Measurements from ENCODE around the gene AGTRAP. TPM values are rescaled to one million over a fixed set of nuclear protein-coding genes. Genes with fewer than 3 reads are reported as not detected.

Gene AGTRAP
- total and polyA plus RNA-seq, 9 of the 15 experiments (the other 6 are each of a cell fraction or from before 2014, with no cell fraction given): 26.8 to 105 (median 57.5) TPM

DNA sequence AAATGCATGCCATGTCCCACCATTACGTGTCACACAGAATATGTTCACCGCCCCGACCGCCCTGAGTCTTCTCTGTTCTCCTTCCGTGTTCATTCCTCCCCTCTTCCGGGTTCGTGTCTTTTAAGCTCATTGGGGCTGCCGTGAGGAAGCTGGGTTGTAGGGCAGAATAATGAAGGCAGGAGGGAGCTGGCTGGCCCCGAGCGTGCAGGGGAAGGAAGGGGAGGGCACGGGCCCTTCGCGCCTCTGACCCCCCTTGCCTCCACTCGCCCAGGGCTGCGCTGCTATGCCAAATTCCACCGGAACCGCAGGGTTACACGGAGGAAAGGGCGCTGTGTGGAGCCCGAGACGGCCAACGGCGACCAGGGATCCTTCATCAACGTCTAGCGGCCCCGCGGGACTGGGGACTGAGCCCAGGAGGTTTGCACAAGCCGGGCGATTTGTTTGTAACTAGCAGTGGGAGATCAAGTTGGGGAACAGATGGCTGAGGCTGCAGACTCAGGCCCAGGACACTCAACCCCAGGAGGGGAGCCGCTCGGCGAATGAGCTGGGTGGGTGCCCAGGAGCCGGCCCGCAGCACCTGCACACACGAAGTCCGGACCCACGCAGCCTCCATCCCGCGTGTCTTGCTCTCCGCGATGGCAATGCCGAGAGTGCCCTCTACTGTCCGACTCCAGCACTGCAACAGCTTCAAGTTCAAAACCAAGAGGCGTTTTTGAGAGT, 16.5 kb upstream of the AGTRAP start (continued):
- TF ChIP-seq, protein P1, sequence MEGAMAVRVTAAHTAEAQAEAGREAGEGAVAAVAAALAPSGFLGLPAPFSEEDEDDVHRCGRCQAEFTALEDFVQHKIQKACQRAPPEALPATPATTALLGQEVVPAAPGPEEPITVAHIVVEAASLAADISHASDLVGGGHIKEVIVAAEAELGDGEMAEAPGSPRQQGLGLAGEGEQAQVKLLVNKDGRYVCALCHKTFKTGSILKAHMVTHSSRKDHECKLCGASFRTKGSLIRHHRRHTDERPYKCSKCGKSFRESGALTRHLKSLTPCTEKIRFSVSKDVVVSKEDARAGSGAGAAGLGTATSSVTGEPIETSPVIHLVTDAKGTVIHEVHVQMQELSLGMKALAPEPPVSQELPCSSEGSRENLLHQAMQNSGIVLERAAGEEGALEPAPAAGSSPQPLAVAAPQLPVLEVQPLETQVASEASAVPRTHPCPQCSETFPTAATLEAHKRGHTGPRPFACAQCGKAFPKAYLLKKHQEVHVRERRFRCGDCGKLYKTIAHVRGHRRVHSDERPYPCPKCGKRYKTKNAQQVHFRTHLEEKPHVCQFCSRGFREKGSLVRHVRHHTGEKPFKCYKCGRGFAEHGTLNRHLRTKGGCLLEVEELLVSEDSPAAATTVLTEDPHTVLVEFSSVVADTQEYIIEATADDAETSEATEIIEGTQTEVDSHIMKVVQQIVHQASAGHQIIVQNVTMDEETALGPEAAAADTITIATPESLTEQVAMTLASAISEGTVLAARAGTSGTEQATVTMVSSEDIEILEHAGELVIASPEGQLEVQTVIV (CRISPR knock-in tag; IDR thresholded peaks at IDR 0.05; ENCODE audit: borderline replicate concordance): no peak
- TF ChIP-seq, protein P2, sequence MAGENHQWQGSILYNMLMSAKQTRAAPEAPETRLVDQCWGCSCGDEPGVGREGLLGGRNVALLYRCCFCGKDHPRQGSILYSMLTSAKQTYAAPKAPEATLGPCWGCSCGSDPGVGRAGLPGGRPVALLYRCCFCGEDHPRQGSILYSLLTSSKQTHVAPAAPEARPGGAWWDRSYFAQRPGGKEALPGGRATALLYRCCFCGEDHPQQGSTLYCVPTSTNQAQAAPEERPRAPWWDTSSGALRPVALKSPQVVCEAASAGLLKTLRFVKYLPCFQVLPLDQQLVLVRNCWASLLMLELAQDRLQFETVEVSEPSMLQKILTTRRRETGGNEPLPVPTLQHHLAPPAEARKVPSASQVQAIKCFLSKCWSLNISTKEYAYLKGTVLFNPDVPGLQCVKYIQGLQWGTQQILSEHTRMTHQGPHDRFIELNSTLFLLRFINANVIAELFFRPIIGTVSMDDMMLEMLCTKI (IDR thresholded peaks at IDR 0.05; ENCODE audit: partially characterized antibody): no peak
- TF ChIP-seq MCM5 (IDR thresholded peaks at IDR 0.05; ENCODE audit: low read depth) (no peak), GABPB2 (CRISPR knock-in tag; conservative IDR thresholded peaks at IDR 0.05) (no peak), CGGBP1 (CRISPR knock-in tag; IDR thresholded peaks at IDR 0.05) (no peak), NR3C1 (CRISPR knock-in tag; IDR thresholded peaks at IDR 0.05) (no peak), PML (IDR thresholded peaks at IDR 0.05; ENCODE audit: low read length) (no peak), TAF7 (tag; IDR thresholded peaks at IDR 0.05) (no peak), ILF3 (IDR thresholded peaks at IDR 0.05; ENCODE audit: borderline replicate concordance) (no peak), ETS2 (tag; IDR thresholded peaks at IDR 0.05; ENCODE audit: borderline replicate concordance, poor library complexity, severe bottlenecking) (no peak), MCM2 (IDR thresholded peaks at IDR 0.05; ENCODE audit: low read depth) (no peak), CBFB (CRISPR knock-in tag; IDR thresholded peaks at IDR 0.05) (peak; percentile 45; the same call in 1 of the 2 replicates), DPF2 (IDR thresholded peaks at IDR 0.05) (no peak), EZH2 (IDR thresholded peaks at IDR 0.05; ENCODE audit: borderline replicate concordance, low read depth, low read length) (no peak), TAL1 (IDR thresholded peaks at IDR 0.05) (no peak), ZNF696 (CRISPR knock-in tag; conservative IDR thresholded peaks at IDR 0.05) (no peak), ZNF12 (CRISPR knock-in tag; IDR thresholded peaks at IDR 0.05) (no peak)
- TF ChIP-seq, protein P3, sequence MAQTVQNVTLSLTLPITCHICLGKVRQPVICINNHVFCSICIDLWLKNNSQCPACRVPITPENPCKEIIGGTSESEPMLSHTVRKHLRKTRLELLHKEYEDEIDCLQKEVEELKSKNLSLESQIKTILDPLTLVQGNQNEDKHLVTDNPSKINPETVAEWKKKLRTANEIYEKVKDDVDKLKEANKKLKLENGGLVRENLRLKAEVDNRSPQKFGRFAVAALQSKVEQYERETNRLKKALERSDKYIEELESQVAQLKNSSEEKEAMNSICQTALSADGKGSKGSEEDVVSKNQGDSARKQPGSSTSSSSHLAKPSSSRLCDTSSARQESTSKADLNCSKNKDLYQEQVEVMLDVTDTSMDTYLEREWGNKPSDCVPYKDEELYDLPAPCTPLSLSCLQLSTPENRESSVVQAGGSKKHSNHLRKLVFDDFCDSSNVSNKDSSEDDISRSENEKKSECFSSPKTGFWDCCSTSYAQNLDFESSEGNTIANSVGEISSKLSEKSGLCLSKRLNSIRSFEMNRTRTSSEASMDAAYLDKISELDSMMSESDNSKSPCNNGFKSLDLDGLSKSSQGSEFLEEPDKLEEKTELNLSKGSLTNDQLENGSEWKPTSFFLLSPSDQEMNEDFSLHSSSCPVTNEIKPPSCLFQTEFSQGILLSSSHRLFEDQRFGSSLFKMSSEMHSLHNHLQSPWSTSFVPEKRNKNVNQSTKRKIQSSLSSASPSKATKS (CRISPR knock-in tag; IDR thresholded peaks at IDR 0.05): no peak
- TF ChIP-seq, protein P4, sequence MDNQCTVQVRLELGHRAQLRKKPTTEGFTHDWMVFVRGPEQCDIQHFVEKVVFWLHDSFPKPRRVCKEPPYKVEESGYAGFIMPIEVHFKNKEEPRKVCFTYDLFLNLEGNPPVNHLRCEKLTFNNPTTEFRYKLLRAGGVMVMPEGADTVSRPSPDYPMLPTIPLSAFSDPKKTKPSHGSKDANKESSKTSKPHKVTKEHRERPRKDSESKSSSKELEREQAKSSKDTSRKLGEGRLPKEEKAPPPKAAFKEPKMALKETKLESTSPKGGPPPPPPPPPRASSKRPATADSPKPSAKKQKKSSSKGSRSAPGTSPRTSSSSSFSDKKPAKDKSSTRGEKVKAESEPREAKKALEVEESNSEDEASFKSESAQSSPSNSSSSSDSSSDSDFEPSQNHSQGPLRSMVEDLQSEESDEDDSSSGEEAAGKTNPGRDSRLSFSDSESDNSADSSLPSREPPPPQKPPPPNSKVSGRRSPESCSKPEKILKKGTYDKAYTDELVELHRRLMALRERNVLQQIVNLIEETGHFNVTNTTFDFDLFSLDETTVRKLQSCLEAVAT (IDR thresholded peaks at IDR 0.05): no peak
- TF ChIP-seq, protein P5, sequence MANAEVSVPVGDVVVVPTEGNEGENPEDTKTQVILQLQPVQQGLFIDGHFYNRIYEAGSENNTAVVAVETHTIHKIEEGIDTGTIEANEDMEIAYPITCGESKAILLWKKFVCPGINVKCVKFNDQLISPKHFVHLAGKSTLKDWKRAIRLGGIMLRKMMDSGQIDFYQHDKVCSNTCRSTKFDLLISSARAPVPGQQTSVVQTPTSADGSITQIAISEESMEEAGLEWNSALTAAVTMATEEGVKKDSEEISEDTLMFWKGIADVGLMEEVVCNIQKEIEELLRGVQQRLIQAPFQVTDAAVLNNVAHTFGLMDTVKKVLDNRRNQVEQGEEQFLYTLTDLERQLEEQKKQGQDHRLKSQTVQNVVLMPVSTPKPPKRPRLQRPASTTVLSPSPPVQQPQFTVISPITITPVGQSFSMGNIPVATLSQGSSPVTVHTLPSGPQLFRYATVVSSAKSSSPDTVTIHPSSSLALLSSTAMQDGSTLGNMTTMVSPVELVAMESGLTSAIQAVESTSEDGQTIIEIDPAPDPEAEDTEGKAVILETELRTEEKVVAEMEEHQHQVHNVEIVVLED (CRISPR knock-in tag; IDR thresholded peaks at IDR 0.05): no peak
